Stimulated activated CD4-positive, alpha-beta T cell treated with anti-CD3 and anti-CD28 coated beads, TNF-alpha, amount 100 ng/mL, for 24 hours (primary cell): Measurements from ENCODE around the gene SPECC1.

Experiments
- DNase-seq, 3 experiments: peaks; one replicate each; pipeline ENCODE4 v3.0.0-alpha.2; 2020; ENCODE audit warnings: low read depth in 3 of 3

Gene SPECC1

DNA sequence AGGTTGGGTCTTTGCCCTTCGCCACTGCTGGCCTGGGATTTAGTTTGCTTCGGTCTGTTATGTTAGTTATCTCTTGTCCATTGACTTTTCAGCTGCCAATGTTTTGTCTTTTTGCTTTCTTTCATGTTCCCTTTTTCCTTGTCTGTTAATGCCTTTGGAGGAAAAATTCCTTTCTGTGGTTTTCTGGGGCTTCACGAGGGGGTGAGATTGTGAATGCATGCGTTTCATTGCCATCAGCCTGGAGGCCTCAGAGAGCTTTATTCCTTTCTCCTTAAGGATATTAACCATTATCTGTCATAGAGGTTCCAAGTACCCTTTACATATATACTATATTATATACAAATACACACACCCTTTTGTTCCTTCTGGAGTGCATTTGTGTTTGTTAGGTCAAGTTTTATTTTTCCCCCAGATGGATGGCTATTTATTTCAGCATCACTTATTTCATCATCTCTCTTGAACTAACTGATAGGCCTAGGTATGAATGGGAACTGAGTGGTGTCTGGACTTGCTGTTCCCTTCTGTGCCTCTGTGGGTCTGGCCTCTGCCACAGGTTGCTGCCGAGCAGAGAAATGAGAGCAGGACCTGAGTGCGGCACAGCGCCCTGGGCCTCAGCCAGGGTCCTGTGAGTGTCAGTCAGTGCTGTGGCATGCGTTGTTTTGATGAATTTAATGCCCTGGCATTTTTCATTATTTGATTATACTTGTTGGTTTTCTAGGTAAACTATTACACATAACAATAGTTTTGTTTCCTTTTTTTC, 264.8 kb downstream of the SPECC1 start:
- no peak for DNase-seq

DNA sequence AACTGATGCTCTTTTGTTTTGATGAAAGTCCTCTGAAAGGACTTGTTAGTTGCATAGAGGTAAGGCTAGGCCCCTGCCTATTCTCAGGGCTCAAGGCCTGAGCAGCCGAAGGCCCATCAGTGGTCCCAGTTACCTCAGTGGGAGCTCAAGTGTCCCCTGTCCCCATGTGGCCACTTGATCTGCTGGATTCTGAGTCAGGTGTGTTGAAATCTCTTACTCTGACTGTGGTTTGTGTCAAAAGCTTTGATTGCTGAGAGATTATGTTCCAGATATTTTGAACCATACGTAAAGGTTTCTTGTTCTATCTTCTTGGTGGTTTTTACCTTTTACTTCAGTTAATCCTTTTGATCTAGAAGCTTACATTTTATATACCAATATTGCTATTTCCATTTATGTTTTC, 266.5 kb downstream of the SPECC1 start:
- no peak for DNase-seq

DNA sequence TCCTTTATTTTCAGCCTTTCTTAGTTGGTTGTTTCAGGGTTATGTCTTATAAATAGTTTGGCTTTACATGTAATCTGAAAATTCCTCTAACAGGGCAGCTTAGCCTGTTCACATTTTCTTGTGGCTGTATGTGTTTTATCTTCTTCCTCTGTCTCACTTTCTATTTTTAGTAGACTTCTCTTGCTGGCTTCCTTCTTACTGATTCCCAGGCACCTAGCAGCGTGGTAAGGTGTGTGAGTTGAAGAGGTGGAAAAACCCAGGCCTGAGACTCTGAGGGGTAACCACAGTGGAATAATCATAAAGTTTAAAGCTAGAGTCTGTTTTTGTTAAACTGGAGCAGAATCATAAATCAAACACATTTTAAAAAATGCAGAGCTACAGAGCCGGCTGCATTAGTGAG, 267.3 kb downstream of the SPECC1 start:
- no peak for DNase-seq

DNA sequence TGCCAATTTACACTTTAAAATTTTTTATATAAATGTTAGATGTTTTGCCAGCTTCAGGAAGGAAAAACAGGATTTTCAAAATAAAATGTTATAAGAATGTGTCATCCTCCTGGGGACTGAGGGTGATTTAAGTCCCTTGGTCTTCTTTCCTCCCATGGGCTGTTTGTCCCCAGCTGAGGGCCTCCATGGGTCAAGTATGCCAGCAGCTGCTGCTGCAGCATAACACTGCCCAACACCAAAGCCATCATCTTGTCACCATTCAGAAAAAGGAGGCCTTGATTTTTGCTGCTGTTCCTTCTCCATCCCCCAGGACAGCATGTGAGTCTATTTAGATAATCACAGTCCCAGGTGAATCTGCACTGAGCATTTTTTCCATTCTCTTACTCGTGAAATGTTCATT, 269.6 kb downstream of the SPECC1 start:
- DNase-seq: no peak

DNA sequence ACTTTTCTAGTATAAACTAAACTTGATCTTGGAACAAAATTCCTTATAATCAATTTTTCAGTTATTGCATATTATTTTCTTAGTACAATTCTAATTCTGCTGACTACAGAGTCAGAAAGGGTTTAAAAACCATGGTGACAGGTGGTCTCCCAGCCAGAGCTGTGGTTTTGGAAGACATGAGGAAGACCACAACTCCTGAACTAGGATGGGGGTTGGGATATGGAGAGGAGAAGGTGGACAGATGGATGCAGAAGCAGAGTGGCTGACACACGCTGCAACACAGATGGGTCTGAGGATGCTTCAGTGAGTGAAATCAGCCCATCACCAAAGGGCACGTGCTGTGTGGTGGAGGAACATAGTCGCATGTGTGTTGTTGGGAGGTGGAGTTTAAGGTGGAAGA, 270.5 kb downstream of the SPECC1 start:
- DNase-seq: no peak

DNA sequence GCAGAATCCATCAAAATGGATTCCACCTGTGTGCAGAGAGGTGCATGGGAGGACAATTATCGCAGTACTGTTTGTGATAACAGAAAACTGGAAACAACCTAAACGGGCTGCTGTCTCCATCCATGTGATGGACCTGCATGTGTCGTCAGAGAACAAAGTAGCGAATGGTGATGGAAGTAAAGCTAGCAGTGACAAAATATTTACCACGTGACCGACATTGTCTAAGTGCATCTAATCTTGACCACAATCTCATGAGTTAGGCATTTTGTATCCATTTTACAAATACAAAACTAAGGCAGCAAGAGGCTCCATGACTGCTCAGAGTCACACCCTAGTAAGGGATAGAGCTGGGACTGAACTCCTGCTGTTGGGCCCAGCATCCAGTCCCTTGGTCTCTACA, 270.9 kb downstream of the SPECC1 start:
- no peak for DNase-seq

DNA sequence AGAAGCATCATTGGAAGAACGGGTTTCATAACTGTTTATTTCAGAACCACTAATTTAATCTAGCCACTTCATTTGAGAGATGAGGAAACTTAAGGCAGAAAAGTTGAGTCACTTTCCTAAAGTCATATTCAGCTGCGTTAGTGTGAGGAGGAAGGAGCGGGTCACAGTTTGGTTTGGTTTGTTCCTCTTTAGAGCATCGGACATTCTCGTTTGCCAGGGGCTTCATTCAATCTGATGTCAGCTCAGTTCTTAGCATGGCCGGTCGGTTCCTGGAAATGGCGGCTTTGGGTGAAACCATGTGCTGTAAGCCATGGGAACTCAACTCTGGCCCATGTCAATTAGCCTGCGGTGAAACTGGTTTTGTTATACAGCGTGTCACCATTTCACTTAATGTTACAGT, 271.7 kb downstream of the SPECC1 start:
- DNase-seq: peak in 1 of 3 experiments; percentile 9

DNA sequence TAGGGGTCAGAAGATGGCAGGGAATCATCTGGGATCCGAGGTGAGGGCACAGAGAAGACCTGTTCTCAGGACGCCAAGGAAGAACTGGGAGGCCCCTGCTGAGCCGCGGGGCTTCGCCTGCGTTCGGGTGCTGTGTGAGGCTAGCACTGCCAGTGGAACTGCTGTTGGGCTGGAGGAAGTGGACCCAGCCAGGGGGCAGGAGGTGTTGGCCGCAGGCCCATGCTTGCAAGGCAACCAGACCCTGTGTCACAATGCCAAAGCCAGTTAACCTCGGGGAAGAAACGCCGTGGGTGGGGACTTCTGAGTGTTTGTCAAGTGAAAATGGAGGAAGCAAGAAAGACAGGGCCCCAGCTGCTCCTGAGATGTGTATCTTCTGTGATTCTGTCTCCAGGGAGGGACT, 272.7 kb downstream of the SPECC1 start:
- DNase-seq: peak in 1 of 3 experiments; percentile 5

DNA sequence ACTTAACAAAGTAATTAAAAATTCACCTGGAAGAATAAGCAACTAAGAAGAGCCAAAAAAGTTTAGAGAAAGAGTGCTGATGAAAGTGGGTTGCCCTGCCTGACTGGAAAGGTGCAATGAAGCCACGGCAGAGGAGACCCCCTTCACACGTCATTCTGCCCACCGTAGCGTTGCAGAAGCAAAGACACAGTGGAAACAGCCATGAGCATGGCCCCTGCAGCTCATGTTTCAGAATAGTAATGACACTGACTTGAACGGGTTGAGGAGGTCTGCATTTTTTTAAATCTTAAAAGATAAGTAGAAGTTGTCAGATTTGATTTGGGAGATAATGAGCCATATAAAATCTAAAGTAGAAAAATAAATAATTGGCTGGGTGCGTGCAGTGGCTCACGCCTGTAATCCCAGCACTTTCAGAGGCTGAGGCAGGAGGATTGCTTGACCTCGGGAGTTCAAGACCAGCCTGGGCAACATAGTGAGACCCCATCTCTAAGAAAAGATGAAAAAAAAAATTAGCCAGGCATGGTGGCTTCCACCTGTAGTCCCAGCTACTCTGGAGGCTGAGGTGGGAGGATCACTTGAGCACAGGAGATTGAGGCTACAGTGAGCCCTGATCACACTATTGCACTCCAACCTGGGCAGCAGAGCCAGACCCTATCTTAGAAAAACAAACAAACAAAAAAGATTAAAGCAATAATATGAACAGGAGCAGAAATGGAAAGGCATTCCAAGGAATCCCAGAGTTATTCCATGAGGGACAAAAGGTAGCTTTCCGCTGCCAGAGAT, 273.6 kb downstream of the SPECC1 start:
- DNase-seq: no peak

DNA sequence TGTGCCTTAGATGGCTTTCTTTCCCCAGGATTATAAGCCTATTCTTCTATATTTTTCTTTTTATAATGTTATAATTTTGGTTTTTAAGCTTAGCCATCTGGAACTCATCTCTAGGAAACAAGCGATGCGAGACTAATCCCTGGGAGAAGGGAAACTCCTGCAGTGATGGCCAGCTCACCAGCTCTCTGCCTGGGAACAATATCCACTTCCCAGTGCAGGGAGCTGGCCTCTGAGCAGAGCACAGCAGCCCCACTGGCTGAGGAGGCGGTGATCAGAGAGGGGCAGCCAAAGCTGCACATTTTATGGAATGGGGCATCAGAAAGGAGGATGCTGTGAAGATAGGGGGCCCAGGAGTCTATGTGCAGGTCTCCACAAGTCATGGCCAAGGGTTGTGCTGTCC, 274.9 kb downstream of the SPECC1 start:
- no peak for DNase-seq

DNA sequence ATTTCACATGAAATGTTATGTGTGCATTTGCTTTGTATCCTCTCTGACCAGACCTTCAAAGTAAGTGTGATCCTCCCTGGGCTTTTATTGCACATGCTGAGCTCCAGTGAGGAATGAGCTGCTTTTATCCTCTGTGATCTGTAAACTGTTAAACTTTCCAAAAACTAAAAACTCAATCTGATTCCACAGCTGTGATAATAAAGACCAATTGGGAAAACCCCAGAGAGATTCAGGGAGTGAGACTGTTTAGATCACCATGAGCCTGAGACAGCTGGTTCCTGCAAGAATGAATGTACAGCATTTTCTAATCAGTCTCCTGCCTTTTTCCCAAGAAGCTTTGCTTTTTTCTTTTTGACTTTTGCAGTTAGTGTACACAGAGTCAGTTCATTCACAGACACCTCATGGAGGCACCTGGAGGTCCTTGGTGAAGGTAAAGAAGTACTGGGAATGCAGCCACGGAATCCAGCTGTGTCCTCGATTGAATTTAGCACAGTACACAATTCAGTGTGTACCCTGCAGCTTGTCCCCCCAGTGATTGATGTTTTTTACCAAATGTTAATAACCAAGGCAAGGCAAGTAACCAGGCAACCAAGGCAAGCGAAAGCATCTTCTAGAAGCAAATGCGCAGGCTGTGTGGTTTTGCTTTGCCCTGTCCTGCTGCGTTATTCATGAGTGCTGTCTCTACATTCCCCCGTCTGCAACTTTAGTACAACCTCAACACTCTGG, 275.6 kb downstream of the SPECC1 start:
- no peak for DNase-seq

DNA sequence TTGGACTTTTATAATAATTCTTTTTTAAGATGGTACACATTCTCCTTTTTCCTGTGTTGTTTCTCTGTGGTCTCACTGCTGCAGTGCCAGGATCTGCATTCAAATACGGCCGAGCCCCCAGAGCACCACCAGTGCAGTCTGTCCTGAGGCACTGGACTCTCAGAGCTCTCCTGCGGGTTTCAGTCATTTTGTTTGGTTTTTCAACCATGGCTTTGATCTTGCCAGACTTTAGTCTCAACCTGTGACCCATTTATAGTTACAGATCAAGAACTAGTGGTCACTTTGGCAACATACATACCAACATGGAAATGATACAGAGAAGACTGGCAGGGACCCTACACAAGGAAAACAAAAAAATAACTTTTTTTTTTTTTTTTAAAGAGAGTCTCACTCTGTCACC, 280.8 kb downstream of the SPECC1 start:
- no peak for DNase-seq

DNA sequence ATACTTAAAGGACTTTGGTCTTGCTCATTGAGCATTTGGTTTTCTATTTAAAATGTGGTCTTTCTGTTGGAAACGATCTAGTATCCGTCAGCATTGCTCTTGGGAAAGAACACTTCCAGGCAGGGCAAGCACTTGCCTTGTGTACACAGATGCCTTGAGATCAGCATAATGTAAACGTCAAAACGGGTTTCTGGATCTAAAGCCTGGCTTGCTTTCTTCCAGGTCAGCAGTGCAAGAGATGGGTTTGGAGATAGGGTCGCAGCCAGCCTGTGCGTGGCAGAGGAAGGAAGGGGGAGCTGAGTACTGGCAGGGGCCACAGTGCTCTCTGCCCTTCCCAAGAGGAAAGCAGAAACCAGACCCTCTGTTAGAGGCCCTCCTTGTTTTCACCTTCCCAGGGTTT, 282.7 kb downstream of the SPECC1 start:
- DNase-seq: no peak

DNA sequence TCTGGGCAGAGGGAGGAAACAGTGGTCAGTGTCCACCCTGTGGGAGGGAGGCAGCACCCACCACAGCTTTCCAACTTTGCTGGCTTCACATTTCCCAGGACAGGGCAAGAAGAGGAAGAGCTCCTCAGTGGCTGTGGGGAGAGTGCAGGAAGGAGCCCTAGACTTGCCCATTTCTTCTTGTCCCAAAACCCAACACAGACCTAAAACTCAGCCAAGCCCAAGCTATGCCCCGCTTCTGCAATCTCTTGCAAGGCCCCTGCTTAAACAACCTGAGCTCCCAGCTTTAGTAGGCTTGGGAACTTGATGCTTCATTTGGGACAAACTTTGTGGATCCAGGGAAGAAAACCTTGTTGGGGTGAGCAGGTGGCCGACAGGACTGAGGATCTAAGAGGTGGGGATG, 284.3 kb downstream of the SPECC1 start:
- DNase-seq: no peak

DNA sequence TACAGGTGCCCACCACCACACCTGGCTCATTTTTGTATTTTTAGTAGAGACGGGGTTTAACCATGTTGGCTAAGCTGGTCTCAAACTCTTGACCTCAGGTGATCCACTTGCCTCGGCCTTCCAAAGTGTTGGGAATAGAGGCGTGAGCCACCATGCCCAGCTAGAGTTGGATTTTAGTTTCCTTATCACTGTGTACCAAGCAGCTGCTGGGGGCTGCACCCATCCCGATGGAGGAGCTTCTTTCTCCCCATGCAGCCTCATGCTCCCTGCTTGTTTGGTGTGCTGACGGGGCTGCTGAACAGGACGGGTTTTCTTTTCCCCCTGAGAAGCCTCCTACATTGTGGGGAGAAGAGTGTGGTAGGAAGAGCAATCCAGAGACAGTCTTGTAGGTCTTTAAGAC, 285.0 kb downstream of the SPECC1 start:
- no peak for DNase-seq

DNA sequence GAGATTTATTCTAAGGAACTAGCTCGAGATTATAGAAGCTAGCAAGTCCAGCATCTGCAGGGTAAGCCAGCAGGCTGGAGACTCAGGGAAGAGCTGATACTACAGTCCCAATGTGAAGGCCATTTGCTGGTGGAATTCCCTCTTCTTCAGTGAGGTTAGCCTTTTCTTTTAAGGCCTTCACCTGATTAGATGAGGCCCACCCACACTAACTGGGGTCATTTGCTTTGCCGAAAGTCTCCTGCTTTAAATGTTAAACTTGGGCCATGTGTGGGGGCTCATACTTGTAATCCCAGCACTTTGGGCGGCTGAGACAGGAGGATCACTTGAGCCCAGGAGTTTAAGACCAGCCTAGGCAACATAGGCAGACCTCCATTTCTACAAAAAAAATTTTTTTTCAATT, 289.9 kb downstream of the SPECC1 start:
- no peak for DNase-seq

DNA sequence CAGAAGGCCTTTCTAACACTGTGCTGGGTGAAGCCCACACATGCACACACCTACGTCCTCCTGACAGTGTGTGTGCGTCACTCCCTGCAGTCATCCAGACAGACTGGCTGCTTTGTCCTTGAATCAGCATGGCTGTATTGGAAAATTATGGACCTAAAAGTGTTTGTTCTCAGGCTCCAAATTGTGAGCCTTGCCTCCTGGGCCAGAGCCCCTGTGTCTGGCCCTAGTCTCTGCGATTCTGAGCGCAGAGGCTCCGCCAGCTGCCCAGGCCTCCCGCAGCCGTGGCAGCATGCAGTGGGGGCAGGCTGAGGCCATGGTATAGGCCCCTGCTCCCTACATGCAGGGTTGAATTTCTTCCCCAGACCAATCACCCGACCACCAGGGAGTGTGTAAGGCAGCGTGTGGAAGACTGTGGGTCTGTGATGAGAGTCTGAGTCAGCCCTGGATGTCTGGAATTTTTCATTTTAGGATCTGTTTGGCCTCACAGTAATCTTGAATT, 291.3 kb downstream of the SPECC1 start:
- no peak for DNase-seq

DNA sequence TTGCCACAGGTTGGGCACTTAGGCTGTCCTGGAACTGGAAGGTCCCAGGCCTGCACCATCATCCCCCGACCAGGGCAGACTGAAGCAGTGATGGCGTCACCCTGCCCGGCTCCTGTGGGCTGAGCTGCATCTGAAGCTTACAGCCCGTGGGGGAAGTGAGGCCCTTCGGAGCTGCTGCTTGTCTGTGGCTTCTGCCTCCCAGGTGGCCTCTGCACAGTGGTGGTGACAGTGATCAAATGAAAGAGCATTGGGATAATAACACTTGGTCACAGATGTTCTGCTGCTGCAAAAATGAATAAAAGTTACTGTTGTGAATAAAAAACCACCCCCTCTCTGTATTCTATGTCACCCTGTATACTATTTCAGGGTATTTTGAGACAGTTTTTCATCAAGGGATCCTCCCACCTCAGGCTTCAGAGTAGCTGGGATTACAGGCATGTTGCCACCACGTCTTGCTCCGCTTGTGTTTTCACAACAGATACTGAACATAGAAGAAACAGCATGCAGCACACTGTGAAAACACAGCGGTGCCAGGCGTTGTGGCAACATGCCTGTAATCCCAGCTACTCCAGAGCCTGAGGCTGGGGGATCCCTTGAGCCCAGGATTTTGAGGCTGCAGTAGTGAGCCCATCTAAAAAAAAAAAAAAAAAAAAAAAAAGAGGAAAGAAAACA, 293.2 kb downstream of the SPECC1 start:
- no peak for DNase-seq

DNA sequence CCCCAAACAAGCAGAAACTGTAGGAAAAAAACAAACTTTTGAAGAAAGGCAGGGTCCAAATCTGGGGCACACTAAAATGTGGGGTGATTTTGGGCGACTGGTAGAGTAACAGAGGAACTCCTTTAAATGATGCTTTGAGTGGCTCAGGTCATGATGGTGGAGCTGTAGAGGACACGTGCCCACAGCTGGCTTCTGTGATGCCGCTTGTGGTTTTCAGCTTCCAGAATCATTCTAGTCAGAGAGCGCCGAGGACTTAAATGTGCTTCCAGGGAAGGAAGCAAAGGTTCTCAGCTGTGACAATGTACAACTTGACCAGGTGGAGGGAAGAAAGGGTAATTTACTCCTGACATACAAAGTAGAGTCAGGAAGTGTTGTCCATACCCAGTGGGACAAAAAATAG, 295.8 kb downstream of the SPECC1 start:
- no peak for DNase-seq

DNA sequence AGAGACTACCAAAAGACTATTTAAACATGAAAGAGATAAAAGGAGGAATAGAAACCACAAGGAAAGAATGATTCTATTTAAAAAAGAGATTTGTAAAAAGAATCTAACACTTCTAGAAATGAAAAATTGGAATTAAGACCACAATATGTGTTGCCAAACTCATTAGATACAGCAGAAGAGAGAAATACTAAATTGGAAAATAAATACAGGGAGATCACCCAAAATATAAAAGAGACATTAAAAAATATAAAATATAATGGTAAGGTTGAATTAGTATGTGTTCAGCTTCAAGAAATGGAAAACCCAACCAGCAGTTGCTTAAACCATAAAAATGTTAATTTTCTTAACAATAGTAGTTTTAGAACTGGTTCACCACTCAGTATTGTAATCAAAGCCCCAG, 297.8 kb downstream of the SPECC1 start:
- DNase-seq: no peak

DNA sequence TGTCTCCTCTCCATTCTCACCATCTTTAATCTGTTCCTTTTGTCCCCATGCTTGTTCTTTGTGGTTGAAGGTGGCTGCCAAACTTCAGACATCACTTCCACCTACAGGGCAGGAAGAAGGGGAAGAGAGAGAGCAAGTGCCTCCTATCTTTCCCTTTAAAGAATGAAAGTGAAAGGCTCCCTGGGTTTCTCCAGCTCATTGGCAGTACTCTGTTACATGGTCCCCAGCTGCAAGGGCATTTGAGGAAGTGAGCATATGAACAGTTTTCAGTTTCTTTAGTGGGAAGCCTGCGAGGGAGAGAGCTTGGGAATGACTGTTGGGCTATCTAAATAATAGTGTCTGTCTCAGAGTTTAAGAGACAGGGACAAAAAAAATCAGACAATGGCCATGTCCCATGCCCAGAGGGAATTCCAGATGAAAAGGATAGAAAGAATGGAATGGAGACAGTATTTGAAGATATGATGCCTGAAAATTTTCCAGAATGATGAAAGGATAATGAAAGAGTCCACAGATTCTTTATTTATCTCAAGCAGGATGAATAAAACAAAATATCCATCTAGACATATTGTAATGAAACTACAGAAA, 298.3 kb downstream of the SPECC1 start:
- no peak for DNase-seq

DNA sequence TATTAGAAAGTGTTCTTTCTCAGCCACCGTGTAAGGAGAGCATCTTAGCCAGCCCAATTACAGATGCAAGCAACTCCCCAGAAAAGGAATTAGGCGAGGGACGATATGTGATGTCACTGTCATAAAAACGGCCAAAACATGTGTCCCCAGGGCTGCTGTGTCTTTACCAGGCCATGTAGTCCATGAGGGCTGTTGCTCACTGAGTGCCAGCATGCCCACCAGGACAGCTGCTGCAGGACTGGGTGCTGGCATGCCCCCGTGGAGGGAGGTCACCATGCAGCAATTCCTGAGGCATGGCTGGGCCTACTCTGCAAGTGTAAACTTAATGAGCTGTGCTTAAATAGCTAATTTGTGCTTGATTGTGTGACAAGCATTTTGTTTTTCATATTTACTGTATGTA, 301.3 kb downstream of the SPECC1 start:
- DNase-seq: no peak
